Heart right ventricle (tissue), 16 donors: ENCODE data around the gene MUSTN1. TPM values are rescaled to one million over a fixed set of nuclear protein-coding genes. Genes with fewer than 3 reads are reported as not detected.

Experiments
- ATAC-seq, 8 donors: fragments of 200-7000 bp; cut with Tn5 transposase; one replicate each; pipeline ENCODE4 v1.9.1; 2020; ENCODE audit warnings: mild to moderate bottlenecking in 8 of 8, moderate library complexity in 8 of 8, moderate number of reproducible peaks in 1 of 8
- DNase-seq, 2 donors: peaks; one replicate each; pipeline ENCODE4 v3.0.0-alpha.2; 2020
- H3K27ac ChIP-seq, 10 donors: fragments of 200-600 bp; sonication (generic) in 2 of 10; one replicate each; pipeline versions ENCODE4 v1.5.0 to v1.8.0; 2020 to 2022; ENCODE audit warnings: mild to moderate bottlenecking in 3 of 10
- H3K27me3 ChIP-seq, 7 donors: fragments of 200-600 bp; one replicate each; pipeline ENCODE4 v1.8.0; 2021 to 2022; ENCODE audit warnings: mild to moderate bottlenecking in 2 of 7
- H3K36me3 ChIP-seq, 9 donors: fragments of 200-600 bp; sonication (generic) in 1 of 9; one replicate each; pipeline versions ENCODE4 v1.5.0 to v1.8.0; 2020 to 2022; ENCODE audit warnings: mild to moderate bottlenecking in 2 of 9
- H3K4me1 ChIP-seq, 9 donors: fragments of 200-600 bp; sonication (generic) in 1 of 9; one replicate each; pipeline versions ENCODE4 v1.5.0 to v1.8.0; 2020 to 2022; ENCODE audit warnings: mild to moderate bottlenecking in 4 of 9
- H3K4me3 ChIP-seq, 10 donors: fragments of 200-600 bp; sonication (generic) in 2 of 10; one replicate each; pipeline versions ENCODE4 v1.5.0 to v1.8.0; 2020 to 2022; ENCODE audit warnings: mild to moderate bottlenecking in 7 of 10, moderate library complexity in 2 of 10
- H3K9me3 ChIP-seq, 11 donors: fragments of 200-600 bp in 10 of 11; sonication (generic) in 2 of 11; one replicate each; pipeline versions ENCODE4 v1.5.0 to v1.8.0; 2013 to 2022; ENCODE audit warnings: mild to moderate bottlenecking in 2 of 11, control low read depth in 1 of 11, moderate library complexity in 1 of 11
- CTCF ChIP-seq, 9 donors: fragments of 200-600 bp; sonication (generic) in 2 of 9; IDR thresholded peaks; one replicate each; pipeline versions ENCODE4 v1.5.0 to v1.8.0; 2021 to 2022; ENCODE audit warnings: antibody characterized with exemption in 9 of 9, mild to moderate bottlenecking in 5 of 9, moderate library complexity in 1 of 9
- WGBS, 2 donors: extraction: QIAGEN DNeasy Blood & Tissue Kit; methylation state at CpG; one replicate each; pipeline ENCODE4 v1.1.7; 2013; ENCODE audit warnings: inconsistent platforms in 1 of 2; 5-methylcytosine and 5-hydroxymethylcytosine counted together
- intact Hi-C, 10 donors: fragments of 100-400 bp; cut with DNase I; formaldehyde crosslinking; loops; one replicate each; pipeline versions ENCODE4 v1.11.1 to v1.14.2; 2022
- polyA plus RNA-seq, 2 donors: library from polyadenylated mRNA; stranded (reverse); fragments of 200-250 nt; gene quantifications; one replicate each; pipeline ENCODE4 v1.2.3, GENCODE V29; 2013
- total RNA-seq, 10 donors: library from RNA; stranded (reverse); fragmentation: NEBNext Ultra II Directional in 3 of 10; extraction: Animal tissue kit (Norgen Biotek cat#: 25700) in 3 of 10; gene quantifications; one replicate each; pipeline versions ENCODE4 v1.2.1 to v1.2.4, GENCODE V29; 2021 to 2023
- donor health status: Arrhythmogenic right ventricular cardiomyopathy.
- donor health status: ischemic (EF 13 %, LVEDD 7.1; RV severe dilation, severe dysfunction).
- donor health status: healthy with polysubstance abuse.
- donor health status: DM: no; HTN: yes; CAD: no.
- donor health status: DM: no; HTN: no; CAD: no.
- donor health status: ischemic (EF 25% LVEDD 6.9; RV normal size, moderate dysfunction).
- donor health status: ischemic (EF 25% LVEDD 5.7; RV mildly dilated, moderate dysfunction).
- donor health status: healthy.
- donor health status: DM: yes; HTN: yes; CAD: no.
- donor health status: Ischemic cardiomyopathy.
- donor health status: ischemic (EF 35%, LVEDD 5.7; RV mildly dilated, moderate dysfunction).
- donor health status: nonischemic (EF 11% LVEDD 7.7; RV severe dilation, severe dysfunction).
- donor health status: DM: yes; HTN: yes; CAD: no.
- donor health status: PGD.
- donor health status: ischemic (EF 29% LVEDD 5.4; RV normal size, mild dysfunction).
- donor health status: nonischemic (EF 23%, LVEDD 6.1; RV moderate dilation, normal function).

MUSTN1 gene
- total and polyA plus RNA-seq, 12 donors, result 13.0 to 182 (median 40.4) TPM

- Histone ChIP-seq H3K36me3 (peaks cover 0 to 45% (median 0%) of the 10 kb centered on the region in 9 donors), H3K4me1 (peaks cover 0 to 26% (median 12%) of the 10 kb centered on the region in 9 donors), H3K9me3 (no peaks in the 10 kb centered on the region), H3K27me3 (no peaks in the 10 kb centered on the region), H3K27ac (no peak overlapping the region), H3K4me3 (no peak overlapping the region)
- no peak for TF ChIP-seq CTCF (IDR thresholded peaks at IDR 0.05)
- ATAC-seq, result no peak
- no peak for DNase-seq
- intact Hi-C loops, result no loop called here
- WGBS, 2 donors, result 74 to 79% methylated on average over 10 of the region's 10 CpGs
Observed at GRCh38 chr3:52827866-52828376, 6.9 kb downstream of the MUSTN1 start.

- Histone ChIP-seq H3K9me3 (no peaks in the 10 kb centered on the region), H3K36me3 (peaks cover 0 to 46% (median 0%) of the 10 kb centered on the region in 9 donors), H3K4me1 (peaks cover 0 to 26% (median 12%) of the 10 kb centered on the region in 9 donors), H3K27ac (no peak overlapping the region), H3K27me3 (no peaks in the 10 kb centered on the region), H3K4me3 (no peak overlapping the region)
- intact Hi-C loops, result no loop called here
- no peak for TF ChIP-seq CTCF (IDR thresholded peaks at IDR 0.05)
- DNase-seq (no peak), ATAC-seq (no peak)
- 70 to 71% methylated on average over 9 of the region's 9 CpGs for WGBS, 2 donors
Observed at GRCh38 chr3:52827441-52827840, 7.4 kb downstream of the MUSTN1 start.

- Histone ChIP-seq H3K9me3 (no peaks in the 10 kb centered on the region), H3K36me3 (peaks cover 0 to 61% (median 0%) of the 10 kb centered on the region in 9 donors), H3K27ac (no peak overlapping the region), H3K27me3 (no peaks in the 10 kb centered on the region), H3K4me3 (no peak overlapping the region), H3K4me1 (no peaks in the 10 kb centered on the region)
- 88 to 97% methylated on average over 10 of the region's 10 CpGs for WGBS, 2 donors
- TF ChIP-seq CTCF (IDR thresholded peaks at IDR 0.05), result no peak
- intact Hi-C loops, result no loop called here
- DNase-seq, result no peak
- no peak for ATAC-seq
Observed at GRCh38 chr3:52824037-52824436, 10.8 kb downstream of the MUSTN1 start.

- no peak overlapping the region for H3K27ac ChIP-seq
- TF ChIP-seq CTCF (IDR thresholded peaks at IDR 0.05), result no peak
- ATAC-seq, result no peak
Observed at GRCh38 chr3:52822363-52822762, 12.5 kb downstream of the MUSTN1 start.

More at GRCh38 chr3:52822363-52822762, 12.5 kb downstream of the MUSTN1 start:
- WGBS, 2 donors, result 92% methylated on average over 5 of the region's 5 CpGs
- H3K4me1 ChIP-seq, result no peaks in the 10 kb centered on the region
- no peaks in the 10 kb centered on the region for H3K27me3 ChIP-seq
- intact Hi-C loops, result no loop called here
- H3K36me3 ChIP-seq, result peaks cover 0 to 61% (median 0%) of the 10 kb centered on the region in 9 donors
- no peaks in the 10 kb centered on the region for H3K9me3 ChIP-seq
- H3K4me3 ChIP-seq, result no peak overlapping the region
- DNase-seq, result no peak
